ENCODE data around the gene PDE3A.

PDE3A gene

DNA sequence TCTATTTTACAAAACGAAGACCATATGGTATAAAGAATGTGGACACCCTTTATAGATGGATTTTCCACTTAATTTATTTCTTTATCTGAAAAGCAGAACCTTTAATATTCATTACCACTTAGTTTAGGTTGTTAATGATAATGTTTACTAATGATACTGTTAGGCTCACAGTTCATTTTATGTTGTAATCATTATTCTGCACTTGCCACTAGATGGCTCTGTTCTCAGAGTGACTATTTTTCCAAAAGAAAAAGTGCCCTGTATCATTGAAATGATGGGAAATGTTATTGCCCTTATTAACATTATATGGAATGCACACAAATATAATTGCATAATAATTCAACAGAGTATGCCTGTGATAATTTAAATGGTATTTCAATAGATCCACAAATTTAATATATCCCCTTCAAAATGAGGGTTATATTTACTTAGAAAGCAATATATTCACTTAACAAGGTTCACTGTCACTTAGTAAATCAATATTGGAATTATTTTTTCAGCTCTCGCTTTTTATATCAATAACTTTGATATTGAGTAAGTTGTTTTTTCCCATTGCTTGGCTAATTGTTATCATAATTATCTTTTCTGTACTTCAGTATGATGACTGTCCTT is 95.7 kb downstream of the PDE3A start:
- DNase-seq, result no peak

DNA sequence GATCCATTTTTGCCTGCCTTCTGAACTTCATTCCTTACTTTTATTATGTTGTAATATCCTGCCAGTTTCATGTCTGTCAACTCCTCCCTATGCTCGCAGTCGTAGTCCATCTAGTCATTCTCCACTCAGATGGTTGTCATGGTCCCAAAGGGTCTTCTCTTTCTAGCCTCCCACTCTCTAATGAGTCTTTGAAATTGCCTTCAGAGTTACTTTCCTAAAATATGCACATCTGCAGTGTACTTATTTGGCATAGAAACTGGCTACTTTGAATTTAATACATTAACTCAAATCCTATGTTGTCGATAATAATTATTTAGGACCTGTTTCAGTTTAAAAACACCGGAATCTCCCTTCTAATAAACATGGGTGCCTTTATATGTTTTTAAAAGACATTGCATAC is 101.0 kb downstream of the PDE3A start:
- no peak for DNase-seq

DNA sequence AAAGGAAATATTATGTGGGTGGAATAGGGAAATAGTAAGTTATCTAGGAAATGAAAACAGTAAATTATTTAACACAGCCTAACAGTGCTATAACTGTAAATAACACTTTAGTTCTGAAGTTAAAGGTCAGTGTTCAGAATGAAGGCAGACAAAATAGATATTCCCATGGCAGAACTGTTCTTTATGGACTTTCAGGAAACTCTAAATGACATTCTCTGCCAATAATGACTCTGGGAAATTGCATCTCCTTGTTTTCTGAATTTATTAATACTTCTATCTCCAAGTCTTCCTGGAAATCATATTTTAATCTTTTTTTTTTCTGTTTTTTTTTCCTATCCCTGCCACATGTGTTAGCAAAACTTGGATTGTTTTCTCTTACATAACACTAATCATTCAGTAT is 101.4 kb downstream of the PDE3A start:
- no peak for DNase-seq

DNA sequence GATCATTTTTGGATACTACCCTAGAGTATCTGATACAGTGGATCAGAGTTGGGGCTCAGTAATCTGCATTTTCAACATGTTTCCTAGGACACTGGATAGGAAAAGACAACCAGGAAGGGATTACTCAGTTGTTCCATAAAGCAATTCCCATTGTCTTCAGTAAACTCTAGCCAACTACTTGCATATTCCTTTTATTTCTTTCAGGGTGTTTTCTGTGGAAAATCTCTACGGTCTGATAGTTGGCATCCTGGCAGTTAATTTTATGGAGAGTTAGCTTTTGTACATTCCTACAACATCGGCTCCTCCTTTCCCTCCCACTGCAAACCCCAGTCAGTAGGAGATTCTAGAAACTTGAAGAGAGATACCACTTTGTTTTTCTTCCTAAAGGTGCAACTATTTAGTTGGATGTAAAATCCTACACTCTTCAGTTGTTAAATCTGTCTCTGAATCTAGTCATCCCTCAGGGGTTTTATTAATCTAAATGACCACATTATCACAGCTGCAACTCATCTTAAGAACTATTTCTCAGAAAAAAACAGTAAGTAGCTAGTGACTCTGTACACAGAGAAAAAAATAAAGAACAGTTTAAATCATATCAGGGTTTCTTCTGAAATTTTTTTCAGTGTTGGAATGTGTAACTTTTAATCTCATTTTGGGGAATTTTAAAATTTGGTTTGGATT is 103.9 kb downstream of the PDE3A start:
- no peak for DNase-seq

DNA sequence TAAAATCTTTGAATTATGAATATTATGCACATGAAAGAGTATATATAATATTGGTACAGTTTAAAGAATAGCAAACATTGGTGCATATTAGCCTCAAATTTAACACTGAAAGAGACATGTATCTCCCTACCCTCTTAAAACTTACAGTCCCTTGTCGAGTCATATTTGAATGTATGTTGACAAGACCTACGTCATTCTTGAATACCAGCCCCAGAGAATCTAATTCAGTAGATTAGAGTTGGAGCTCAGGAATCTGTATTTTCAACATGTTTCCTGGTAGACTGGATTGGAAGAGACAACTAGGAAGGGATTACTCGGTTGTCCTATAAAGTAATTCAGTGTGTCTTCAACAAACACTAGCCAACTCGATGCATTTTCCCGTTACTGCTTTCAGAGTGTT is 104.8 kb downstream of the PDE3A start:
- no peak for DNase-seq

DNA sequence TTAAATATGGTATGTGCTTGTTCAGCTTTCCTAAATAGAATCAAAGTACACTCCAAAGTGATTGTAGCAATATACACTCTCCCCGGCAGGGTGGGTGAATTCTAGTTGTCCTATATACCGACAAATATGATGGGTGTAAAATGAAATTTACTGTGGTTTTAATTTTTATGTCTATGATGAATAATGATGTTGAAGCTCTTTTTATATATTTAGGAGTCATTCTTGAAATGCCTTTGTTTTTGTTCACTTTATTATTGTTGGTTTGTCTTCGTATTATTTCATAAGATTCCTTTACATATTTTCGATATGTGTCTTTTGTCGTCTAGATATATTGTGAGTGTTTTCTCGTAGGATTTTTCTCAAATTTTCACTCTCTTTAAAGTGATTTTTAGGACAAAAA is 105.7 kb downstream of the PDE3A start:
- no peak for DNase-seq

DNA sequence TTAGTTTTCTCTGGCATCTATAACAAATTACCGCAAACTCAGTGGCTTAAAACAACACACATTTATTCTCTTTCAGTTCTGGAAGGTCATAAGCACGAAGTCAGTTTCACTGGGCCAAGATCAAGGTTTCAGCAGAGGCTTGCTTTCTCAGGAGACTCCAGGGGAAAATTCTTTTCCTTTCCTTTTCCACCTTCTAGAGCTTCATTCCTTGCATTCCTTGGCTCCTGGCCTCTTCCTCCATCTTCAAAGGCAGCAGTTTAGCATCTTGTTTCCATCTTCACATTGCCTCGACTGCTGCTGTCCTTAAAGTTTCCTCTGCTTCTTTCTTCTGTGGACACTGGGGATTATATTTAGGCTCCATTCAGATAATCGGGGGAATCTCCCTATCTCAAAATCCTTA is 106.1 kb downstream of the PDE3A start:
- no peak for DNase-seq

DNA sequence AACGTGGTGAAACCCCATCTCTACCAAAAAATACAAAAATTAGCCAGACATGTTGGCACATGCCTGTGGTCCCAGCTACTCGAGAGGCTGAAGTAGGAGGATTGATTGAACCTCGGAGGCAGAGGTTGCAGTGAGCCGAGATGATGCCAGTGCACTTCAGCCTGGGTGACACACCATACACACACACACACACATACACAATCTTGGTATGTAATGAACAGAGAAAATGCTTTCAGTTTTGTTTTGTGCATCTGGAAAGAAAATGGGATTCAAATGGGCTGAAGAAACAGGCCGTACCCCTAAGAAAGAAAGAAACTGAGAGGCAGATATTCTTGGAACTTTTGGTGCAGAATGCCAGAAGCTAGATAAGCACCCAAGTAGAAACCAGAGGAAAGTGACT is 107.2 kb downstream of the PDE3A start:
- no peak for DNase-seq

DNA sequence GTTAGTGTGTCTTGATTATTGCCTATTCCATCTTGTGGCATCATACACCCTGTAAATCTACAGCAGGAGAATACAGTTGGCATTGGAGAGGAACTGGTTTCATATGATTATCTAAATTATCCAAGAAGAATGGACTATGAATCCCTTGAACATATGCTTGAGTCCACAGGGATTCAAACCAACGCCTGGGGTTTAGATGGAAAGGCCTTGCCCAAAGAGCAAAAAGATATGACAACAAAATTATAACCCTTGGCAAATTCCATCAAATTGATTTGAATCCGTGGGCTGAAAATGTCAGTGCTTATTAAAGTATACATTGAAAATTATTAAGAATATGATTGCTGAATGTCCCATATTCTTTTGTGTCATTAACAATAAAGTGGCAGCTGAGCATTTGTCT is 108.2 kb downstream of the PDE3A start:
- DNase-seq, result no peak

DNA sequence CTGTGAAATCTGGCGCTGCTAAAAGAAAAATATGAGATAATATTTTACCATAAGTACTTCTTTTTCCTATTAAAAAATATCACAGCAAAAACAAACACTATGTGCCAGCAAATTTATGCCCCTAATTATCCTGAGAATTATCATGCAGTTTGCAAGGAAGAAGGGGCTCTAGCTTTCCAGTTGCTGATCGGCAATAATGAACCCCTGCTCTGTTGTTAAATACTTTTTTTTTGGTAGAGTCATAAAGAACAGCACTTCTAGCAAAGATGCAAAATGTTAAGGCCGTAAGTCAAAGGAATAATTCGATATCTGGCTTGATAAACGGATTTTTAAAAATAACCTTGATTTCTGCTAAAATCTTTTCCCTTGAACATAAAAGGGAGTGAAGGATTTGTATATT is 108.9 kb downstream of the PDE3A start:
- DNase-seq, result no peak

DNA sequence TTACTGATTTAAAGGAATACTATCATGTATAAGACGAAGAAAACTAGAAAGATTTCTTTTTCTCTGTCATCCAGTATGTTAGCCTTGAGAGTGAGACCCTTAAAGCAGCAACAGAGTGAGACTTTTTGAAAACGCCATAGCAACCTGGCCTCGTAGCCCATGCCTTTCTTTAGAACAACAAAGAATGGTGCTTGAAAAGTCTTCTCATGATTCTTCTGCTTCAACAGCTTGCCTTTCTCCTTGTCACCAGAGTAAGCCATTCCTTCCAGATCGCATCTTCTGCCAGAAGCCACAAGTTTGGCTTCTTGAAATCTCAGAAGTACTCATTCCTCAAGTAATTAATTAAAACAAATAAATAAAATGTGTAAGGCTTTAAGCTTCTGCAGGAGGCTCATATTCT is 109.3 kb downstream of the PDE3A start:
- no peak for DNase-seq

DNA sequence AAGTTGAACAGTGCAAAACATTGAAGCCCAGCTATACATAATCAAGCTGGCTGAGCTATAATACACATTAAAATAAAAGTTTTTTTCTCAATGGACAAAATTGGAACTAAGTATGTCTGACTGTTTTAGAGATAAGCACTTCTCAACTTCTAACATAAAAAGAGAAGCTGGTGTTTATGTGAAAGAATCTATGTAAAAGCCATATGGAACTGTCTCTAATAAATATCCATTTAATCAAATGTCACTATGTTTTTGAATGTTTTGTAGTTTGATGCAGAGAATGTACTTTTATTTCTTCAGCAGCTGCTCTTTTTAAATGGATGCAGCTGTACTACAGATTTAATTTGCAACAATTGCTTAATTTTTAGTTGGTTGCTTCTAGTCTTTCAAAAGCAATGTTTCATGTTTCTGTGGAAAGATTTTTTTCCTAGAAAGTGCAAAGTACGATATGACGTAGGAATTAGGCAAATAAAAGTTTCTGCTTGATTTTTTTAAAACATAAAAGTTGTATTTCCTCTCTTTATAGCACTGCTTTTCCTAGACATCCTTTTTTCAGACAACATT is 114.2 kb downstream of the PDE3A start:
- no peak for DNase-seq

DNA sequence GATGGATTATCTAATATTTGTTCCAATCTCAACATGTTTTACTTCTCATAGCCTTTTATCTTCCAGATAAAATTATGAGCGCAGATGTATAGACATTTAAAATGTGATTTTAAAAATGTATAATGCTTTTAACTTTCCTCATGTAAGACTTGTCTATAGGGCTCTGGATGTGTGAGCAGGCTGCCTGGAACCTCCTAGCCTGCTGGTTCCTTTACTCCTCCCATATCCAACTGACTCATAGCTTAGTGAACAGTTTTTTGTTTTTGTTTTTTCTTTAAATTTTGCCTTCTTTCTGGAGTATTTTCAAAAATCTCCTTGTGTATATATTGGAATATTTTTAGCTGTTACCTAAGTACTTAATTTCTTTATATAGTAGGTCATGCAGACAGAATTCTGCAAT is 115.4 kb downstream of the PDE3A start:
- DNase-seq, result no peak

DNA sequence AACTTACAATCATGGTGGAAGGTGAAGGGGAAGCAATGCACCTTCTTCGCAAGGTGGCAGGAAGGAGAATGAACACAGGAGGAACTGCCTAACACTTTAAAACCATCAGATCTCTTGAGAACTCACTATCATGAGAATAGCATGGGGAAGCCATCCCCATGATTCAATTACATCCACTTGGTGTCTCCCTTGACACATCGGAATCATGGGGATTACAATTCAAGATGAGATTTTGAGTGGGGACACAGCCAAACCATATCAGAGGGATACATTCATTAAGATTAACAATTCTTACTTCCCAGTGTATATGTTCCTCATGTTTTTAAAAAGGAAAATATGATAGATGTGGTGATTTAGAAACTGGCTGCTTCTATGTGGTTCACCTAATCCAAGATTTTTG is 117.9 kb downstream of the PDE3A start:
- no peak for DNase-seq

DNA sequence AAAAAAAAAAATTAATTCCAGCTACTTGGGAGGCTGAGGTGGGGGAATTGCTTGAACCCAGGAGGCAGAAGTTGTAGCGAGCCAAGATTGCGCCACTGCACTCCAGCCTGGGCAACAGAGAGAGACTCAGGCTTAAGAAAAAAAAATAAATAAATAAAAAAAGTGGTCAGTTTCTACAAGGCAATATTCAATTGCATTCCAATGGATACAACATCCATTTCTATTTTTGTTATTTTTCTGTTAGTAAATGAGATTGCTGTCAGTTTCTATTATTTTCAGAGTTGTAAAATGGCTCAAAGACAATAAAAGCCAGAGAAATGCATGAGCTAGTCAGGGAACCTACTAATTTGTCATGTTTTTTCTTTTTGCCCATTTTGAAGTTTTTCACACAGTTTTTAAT is 119.2 kb downstream of the PDE3A start:
- DNase-seq, result no peak

DNA sequence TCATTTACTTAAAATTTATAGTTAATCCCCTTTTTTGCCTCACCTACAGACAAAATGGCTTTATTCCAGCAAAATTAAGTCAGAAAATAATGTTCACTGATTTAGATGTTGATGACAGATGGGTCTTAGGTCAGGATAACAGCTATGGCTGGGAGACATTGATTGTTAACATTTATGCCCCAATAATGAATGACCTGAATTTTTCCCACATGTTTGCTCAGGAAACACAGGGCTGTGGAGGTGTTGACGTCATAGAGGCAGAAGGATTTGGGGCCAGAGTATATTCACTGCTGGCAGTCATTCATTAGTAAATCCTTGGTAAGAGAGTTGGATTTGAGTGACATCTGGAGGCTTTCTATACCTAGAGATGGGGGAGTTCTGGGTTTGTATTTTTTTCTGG is 121.3 kb downstream of the PDE3A start:
- DNase-seq, result no peak

DNA sequence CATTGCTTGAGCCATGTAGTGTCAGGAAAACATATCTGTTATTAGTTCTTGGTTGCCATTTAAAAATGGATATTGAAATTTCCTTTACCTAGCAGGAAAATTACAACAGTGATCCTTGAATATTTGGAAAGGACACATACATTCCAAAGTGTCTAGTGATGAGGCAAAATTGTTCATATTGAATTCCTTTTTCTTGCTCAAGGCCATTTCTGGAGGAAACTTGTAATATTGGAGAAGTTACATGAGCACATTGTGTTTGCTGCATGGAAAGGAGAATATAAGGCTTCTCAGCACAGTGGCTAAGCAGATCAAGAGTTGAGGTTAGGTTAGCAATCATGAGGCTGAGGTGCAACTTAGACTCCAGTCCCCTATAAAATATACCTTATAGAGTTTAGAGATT is 121.9 kb downstream of the PDE3A start:
- no peak for DNase-seq

DNA sequence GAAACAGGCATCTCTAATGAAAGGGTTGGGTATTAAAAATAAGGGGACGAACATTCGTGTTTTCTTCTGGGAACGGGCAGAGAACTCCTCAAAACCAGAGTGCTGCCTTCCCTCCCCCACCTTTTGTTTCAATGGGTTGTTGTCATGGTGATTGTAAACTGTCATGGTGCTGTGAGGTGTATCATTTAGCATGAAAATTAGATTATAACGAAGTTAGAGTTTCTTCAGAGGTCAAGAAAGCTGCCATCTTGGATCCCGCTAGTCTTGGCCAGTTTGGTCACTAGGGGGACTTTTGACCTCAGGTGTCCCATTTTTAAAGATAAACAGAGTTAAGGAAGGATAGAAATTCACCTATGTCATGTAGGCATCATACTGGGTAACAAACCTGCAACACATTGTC is 123.0 kb downstream of the PDE3A start:
- DNase-seq, result no peak

DNA sequence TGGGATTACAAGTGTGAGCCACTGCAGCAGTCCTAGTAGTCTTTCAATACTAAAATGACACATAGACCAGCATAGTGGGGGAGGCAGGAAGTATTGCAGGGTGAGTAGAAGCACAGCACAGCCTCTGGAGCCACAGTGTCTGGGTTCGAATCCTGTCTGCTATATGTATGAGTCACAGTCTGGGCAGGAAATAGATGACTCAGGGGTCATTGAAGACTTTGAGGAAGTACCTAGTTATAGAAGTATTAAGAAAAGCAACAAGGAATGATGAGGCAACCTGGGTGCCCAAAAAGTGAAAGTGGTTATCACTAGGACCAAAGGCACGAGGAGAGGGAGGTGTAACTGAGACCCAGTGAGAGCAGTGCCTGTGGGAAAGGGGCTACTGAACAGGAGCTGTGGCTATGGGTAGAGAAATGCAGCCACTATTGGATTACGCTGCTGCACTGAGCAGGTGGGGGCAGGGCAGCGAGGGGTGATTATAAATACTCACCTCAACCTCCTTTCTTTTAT is 124.0 kb downstream of the PDE3A start:
- DNase-seq, result no peak

DNA sequence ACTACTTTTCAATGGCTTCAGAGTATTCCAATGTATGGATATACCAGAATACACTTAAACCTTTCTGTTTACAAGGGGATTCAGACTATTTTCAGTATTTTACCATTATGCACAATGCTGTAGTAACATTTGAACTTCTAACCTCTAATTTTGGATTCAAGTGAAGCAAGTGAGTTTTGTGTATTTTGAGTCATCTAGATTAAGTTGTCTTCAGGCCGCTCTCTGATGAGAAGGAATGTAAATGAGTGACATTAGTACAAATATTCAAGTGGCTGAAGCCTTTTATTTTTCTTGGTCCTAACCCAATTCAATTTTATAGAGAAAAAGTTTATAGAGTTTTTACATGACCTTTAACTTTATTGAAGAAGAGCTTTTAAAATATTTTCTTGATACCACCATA is 125.6 kb downstream of the PDE3A start:
- DNase-seq, result no peak

DNA sequence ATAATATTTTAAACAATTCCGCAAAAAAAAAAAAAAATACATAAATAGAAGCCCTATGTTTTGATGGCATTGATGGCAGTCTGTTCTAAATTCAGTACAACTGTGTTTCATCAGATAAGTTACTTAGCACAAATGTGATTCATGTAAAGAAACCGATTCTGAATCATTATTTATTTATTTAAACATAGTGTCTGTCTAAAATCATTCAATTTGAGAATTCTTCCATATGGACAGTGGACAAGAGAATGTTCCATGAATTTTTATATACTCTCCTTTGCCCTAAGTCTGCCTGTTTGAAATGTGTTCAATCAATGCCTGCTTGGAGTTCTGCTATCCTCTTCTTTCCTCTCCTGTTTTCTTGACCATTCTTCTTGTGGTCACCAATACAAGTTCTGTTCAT is 126.5 kb downstream of the PDE3A start:
- DNase-seq, result no peak

DNA sequence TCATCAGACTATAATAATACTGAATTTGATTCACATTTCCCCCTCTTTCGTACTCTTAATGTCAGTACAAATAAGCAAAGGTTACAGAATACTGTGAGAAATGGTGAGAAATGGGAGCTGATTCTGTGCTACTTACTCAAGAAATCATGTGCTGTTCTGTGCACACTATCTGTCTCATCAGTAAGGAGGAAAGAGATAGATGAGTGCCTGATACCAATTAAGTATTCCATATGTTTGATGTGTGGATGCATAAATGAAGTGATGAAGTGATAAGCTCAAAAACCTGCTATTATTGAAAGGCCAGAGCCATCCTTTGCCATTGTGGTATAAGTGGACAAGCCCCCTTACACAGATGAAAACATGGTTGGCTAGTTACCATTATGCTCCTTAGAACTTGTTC is 127.7 kb downstream of the PDE3A start:
- DNase-seq, result no peak

DNA sequence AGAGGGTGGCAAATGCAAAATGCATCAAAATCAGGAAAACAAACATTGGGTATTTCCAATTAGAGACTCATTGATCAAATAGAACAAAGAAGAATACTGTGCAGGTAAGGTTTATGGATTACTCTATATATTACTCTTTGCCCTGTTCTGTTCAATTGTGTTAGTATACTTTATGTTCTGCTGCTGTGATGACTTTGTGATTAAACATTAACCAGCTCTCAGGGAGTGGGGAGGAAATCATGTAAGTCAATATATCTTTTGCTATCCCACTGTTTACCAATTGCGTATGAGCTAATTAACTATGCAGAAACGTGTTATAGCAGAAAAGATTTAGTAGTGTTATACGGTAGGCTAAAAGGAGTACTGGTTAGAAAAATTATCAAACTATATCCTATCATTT is 129.4 kb downstream of the PDE3A start:
- no peak for DNase-seq

DNA sequence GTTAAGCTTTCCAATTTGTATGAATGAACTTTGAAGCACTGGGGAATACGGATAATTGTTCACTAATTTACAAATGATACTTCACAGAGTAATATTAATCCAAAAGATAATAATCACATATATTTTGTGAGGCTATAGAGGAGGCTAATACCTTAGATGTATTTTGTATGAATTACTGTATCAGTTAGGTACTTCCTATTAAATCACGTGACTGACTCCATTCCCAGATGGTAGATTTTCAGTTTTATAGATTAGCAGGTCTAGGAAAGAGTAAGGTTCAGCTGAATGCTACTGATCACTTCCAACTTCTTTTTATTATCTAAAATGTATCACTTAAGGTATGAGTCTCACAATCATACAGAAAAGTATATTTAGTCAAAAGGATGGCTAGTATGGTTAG is 133.6 kb downstream of the PDE3A start:
- no peak for DNase-seq

DNA sequence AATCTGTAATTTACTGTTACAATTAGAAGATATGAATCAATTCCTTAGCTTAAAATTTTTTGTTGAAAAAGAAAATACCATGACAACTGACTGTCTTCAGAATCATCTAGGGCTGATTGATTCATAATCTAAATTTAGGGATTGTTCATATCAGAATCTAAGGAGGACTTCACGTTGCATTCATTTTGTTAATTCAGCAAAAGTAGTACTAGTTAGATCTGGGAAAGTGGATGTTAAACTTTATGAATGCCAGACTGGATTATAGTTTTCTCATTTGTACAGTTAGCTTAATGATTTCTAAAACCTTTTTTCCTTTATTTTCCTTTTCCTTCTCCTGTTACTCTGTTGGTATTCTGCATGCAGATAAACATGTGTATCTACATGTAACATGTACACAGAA is 135.5 kb downstream of the PDE3A start:
- no peak for DNase-seq

All from NCI-H748 treated with DMSO at 0.1 percent for 48 hours (cell line).